Stimulated activated CD8-positive, alpha-beta memory T cell treated with anti-CD3 and anti-CD28 coated beads, Interleukin-7, amount 100 ng/mL, for 1 hour (primary cell): ENCODE results near the gene CALHM6.

ENCODE experiments used
- DNase-seq, 2 donors: peaks; one replicate each; pipeline ENCODE4 v3.0.0-alpha.2; 2020; ENCODE audit warnings: low read depth in 2 of 2

The CALHM6 gene

DNA sequence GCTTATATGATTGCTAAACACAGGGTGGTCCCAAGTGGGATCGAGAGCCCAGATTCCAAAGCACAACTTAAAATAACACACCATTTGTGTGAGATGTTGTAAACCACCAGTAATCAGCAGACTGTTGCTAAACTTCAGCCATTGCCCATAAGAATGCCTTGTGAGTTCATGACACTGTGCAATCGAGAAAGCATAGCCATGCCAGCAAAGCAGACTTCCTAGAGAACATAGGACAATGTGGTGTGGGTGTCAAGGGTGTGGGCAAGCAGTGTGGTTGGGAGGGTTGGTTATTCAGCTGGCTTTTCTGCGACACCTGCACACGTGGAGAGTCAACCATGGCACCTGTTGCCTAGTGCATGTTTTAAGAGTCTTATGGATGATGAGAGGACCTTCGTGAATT, 16.1 kb upstream of the CALHM6 start:
- no peak for DNase-seq

DNA sequence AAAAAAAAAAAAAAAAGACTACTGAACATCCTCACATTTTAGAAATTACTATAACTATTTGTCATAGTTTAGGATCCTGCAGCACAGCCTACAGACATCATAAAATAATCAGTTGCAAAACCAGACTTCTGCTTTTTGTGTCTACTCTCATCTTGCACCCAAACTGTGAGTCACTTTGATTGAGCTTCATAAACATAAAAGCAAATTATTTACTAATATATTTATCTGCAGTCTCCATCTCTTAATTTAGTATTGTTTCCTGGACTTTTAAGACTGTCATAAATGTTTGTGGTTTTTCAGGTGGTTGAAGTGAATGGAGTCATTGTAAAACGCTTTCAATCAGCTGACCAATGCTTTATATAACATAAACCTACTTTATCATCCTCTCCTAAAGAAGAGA, 14.8 kb upstream of the CALHM6 start:
- DNase-seq: no peak

DNA sequence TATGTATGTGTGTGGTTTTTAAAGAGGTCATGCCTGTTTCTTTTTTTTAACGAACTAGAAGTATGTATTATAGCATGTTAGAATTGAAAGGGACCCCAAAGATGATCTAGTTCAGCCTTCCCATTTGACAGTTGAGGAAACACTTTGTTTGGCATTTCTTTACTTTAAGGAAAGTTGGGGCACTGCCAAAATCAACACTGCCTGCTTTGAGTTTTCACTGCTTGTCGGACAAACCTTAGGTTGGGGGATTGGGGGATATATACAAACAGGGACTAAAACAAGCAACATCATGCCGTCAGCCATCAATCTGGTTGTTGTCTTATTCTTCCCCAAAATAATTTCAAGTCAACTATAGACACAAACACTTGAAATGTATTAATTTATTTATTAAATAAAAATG, 14.1 kb upstream of the CALHM6 start:
- no peak for DNase-seq

DNA sequence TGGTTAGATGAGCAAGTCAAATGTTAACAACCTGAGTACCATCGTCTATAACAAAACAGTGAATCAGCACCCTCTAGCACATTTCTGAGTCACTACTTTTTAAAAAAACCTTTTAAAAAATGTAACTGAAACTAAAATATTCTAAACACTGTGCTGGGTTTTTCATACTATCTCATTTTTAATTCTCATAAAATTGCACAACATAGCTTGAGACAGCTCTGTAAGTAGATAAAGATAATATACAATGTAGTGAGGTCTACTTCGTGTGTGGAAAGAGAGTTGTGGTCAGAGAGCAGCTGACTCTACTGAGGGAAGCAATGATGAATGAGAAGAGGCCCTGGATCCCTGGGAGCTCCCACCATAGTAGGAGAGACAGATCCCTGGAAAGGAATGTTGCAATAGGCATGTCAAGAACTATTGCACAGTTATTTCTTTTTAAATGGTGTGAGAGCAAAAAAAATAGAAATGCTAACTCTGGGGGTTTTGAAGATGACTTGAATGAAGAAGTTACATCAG, 13.6 kb upstream of the CALHM6 start:
- no peak for DNase-seq

DNA sequence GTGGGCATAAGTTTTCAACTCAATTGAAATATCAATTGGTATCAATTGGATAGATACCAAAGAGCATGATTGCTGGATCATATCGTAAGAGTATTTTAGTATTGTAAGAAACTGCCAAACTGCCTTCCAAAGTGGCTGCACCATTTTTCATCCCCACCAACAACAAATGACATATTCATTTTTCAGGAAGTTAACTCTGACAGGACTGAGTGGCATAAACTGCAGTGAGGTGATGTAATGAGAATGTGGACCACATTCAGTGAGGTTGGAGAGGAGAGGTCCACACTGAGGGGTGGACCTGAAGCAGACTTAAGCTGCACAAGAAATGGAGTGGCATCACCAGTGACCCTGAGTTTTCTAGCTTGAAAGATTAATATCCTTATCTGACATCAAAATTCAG, 11.6 kb upstream of the CALHM6 start:
- DNase-seq: no peak

DNA sequence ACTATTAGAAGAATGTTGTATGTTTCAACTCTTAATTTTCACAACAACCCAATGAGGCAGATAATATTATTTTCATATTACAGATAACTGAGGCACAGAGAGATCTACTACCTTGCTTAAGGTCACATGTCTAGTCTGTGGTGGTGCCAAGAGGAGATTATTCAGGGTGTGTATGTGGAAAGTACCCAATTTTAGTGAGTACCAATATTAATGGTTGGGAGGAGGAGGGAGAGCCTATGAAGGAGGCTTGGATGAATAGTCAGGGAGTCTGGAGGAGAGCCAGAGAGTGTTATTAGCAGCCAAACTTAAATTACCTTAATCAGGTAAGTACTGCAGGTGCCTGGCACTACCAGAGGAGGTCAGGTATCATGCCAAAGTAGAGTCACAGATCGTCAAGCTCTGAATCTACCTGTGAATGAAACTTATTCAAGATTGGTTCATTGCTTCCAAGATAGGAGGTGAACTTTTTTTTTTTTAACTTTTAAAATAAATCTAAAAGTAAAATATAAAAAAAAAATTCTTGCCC, 10.9 kb upstream of the CALHM6 start:
- DNase-seq: no peak

DNA sequence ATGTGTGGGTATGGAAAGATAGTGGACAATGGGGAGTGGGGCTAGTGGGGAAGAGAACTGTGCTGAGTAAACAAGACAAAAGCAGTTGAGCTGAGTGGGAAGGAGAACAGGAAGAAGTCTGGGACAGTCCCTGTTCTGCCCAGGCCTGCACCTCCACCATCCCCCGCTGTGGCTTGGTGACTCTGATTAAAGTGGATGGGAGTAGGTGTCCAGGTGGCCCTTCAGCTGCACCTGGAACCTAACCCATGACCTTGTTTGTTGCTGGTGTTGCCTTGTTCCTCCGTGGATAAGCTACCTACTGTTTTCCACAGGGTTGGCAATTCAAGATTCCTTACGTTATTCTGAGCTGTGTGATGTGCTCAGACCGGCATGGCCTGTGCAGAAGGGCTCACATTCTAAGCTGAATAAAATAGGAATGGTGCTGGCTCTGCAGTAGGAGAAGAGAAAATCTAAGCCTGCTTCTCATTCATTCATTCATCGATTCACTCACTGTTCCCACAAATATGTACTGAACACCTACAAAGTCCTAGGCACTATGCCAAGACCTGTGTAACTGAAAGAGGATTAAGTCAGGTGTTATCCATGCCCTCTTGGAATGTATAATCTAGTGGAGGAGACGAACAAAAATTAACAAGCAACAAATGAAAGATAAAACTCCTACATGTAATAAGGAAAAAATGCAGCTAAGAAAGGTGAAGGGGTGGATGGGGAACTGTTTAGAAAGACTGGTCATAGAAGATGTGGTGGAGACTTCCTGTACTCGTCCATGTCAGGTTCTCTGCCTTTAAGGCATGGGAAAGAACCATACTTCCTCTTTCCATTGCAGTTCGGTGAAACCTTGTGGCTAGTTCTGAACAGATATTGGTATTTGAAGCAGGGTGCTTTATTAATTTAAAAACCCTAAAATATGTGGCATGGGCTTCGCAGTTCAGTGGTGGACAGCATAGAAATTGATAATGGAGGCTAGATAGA, 10.1 kb upstream of the CALHM6 start:
- DNase-seq: no peak

DNA sequence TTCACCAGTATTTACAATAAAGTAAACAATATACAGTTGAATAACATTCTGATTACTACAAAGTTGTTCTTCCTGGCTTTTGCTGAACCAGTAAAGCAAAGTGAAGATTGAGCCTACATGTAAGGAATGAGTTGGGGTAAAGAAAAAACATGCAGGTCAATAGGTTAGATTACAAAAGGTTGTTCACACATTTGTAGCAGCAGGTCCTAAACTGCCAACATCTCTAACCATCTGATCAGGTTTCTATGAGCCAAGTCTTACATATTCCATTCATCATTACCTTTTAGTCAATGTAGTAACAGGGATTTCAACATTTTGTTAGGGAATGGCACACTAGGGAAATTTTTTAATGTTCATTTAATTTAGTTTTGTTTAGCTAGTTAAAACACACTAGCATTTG, 9.3 kb upstream of the CALHM6 start:
- DNase-seq: no peak

DNA sequence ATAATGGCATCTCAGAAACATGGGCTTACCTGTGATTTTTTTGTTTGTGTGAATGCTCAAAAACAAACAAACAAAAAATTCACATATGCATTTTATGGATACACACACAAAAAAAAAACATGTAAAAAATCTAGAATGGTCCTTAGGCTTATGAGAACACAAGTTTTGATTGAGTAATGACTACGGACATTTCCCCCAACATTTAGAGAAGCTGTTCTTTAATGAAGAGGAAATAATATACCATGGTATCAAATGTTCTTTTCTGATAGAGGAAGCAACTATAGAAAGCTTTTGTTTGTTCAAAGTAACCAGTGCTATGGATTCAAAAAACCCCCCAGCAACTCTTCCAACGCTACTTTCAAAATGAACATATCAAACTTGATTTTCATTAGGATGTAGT, 8.6 kb upstream of the CALHM6 start:
- DNase-seq: no peak

DNA sequence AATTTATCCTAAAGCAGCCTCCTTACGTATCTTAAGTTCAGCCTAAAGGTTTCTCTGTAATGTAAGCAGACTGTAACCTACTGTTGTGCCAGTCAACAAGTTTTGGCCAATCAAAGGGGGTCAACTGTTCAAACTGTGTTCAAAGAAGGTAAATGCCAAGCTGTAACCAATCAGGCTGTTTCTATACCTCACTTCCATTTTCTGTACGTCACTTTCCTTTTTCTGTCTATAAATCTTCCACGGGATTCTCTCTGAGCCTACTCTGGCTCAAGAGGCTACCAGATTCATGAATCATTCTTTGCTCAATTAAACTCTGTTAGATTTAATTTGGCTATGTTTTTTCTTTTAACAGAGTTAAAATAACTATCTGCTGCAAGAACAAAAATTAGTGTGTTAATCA, 5.1 kb upstream of the CALHM6 start:
- no peak for DNase-seq

DNA sequence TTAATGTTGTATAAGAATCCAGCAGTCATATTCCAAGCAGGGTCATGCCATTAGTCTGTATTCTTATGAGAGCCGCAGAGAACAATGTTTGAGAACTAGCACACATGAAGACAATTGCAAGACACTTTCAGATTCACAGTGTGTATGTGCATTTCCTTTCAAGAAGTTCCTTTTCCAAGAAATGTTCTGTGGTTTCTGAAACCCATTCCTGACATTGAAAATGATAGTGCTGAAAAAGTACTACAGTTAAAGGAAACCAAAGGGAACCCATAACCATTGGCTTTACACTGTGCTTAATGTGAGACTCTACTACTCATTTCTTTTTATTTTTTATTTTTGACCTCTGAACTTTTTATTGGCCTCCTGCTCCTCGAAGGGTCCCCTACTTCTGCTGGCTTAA, 4.2 kb upstream of the CALHM6 start:
- DNase-seq: no peak

DNA sequence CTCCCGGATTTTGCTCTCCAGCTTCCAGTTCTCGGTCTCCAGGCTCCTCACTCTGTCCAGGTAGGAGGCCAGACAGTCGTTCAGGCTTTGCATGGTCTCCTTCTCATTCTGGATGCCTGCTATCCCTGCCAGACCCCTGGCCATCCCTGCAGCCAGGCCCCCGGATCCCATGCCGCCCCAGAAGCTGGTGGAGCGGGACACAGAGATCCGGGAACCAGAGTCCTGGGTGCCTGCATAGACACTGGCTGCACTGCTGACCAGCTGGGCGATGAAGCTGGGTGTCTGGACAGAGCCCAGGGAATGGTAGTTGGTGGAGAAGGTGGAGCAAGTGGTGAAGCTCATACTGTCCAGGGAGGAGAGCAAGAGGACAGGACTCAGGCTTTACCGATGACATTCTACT, 2.9 kb upstream of the CALHM6 start:
- no peak for DNase-seq

DNA sequence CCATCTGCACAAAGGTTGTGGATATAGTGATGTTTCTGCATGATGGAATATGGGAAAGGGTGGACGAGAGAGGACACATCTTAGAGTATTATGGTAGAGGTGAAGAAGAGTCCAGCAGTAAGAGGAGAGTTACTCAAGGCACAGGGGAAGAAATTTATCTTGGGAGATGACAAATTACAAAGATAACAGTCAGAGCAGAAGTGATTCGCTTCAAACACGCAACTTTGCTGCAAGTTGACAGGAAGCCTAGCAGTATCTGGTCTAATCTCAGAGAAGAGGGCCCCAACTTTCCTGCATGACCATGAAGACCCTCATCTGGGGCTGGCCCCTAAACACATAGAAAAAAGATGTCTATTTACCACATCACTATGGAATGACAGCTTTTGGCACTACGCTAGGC, 1.2 kb upstream of the CALHM6 start:
- no peak for DNase-seq

DNA sequence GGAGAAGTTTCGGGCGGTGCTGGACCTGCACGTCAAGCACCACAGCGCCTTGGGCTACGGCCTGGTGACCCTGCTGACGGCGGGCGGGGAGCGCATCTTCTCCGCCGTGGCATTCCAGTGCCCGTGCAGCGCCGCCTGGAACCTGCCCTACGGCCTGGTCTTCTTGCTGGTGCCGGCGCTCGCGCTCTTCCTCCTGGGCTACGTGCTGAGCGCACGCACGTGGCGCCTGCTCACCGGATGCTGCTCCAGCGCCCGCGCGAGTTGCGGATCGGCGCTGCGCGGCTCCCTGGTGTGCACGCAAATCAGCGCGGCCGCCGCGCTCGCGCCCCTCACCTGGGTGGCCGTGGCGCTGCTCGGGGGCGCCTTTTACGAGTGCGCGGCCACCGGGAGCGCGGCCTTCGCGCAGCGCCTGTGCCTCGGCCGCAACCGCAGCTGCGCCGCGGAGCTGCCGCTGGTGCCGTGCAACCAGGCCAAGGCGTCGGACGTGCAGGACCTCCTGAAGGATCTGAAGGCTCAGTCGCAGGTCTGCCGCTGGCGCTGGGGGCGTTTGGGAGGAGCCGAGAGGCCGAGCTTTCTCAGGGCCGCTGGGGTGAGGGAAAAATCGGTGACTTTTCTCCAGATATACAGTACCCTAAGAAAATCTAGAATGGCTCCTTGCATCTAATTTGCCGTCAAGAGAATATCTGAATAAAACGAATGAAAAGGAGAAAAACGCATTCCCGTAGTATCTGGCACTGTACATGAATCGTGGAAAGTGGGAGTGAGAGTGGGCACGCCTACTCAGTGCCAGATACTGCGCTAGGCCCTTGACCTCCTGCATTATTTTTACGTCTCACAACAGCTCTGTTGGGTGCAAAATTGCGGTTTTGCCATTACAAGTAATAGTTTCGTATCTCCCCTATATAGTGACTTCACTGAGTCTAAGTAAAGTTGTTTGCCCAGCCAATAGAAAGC, 1.0 kb downstream of the CALHM6 start:
- DNase-seq: peak in 1 of 2 donors; percentile 14

DNA sequence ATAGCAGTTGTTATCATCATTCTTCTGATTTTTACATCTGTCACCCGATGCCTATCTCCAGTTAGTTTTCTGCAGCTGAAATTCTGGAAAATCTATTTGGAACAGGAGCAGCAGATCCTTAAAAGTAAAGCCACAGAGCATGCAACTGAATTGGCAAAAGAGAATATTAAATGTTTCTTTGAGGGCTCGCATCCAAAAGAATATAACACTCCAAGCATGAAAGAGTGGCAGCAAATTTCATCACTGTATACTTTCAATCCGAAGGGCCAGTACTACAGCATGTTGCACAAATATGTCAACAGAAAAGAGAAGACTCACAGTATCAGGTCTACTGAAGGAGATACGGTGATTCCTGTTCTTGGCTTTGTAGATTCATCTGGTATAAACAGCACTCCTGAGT, 2.1 kb downstream of the CALHM6 start:
- DNase-seq: no peak

DNA sequence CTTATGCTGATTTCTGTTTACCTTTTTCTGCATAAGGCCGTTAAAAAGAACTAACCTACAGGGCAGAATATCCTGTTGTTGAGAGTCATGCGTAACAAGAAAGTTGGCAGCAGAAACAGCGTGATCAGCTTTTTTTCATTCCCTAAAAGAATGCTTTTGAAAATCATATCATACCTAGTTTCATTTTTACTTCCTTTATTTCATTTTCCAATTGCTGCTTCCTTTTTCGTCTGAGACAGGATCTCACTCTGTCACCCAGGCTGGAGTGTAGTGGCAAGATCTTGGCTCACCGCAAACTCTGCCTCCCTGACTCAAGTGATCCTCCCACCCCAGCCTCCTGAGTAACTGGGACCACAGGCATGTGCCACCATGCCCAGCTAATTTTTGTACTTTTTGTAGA, 4.1 kb downstream of the CALHM6 start:
- DNase-seq: no peak

DNA sequence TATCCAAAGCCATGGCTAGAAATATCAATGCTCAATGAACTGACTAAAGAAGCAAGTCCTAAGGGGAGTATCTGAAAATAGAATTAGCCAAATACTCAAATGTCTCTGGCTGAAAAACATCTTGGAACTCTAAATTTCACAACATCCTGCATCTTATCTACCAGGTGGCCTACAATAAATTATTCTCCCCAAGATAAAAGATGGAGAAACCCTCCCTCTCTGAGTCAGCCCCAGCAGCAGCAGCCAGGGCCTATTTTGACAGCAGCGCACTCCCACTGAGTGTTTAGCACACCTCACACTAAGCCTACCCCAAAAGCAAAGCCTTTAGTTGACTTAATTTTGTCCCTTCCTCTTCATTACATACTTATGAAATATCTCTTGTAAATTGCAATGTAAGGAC, 5.9 kb downstream of the CALHM6 start:
- no peak for DNase-seq

DNA sequence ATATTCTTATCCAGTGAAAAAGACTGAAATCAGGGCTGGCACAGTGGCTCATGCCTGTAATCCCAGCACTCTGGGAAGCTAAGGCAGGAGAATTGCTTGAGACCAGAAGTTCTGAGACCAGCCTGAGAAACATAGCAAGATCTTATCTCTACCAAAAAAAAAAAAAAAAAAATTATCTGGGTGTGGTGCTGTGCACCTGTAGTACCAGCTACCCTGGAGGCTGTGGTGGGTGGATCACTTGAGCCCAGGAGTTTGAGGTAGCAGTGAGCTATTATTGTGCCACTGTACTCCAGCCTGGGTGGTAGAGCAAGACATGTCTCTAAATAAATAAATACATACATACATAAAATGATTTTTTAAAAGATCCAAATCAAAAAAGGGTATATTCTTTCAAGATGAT, 6.3 kb downstream of the CALHM6 start:
- DNase-seq: no peak

DNA sequence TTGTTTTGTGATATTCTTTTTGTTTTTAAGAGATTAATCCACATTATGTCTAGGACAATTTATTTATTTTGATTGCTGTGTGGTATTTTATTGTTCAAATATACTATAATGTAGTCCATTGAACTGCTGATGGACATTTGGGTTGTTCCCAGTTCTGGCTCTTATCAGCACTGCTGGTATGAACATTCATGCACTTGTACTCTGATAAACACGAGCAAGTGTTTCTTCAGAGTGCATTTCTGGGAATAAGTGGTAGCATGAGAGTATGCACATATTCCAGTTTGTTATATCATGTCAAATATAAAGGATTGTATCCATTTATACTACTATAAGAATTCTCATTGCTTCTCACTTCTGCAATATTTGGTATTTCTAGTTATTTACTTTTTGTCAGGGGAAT, 7.1 kb downstream of the CALHM6 start:
- DNase-seq: no peak

DNA sequence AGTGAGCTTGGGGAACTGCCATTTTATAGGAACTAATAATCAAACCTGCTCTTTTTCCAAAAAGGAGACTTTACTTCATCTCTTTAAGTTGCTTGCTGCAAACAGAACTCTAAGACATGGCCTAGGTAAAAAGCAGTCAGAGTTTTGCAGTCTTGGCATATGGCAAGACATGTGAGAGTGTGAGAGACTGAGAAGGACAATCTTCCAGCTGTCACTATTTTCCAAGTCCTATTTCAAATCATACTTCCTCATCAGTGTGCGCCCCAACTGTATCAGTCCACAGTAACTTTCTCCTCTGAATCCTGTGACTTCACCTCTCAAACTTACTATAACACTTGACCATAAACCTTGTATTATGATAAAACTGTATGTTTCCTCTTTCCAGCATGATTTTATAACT, 10.4 kb downstream of the CALHM6 start:
- no peak for DNase-seq

DNA sequence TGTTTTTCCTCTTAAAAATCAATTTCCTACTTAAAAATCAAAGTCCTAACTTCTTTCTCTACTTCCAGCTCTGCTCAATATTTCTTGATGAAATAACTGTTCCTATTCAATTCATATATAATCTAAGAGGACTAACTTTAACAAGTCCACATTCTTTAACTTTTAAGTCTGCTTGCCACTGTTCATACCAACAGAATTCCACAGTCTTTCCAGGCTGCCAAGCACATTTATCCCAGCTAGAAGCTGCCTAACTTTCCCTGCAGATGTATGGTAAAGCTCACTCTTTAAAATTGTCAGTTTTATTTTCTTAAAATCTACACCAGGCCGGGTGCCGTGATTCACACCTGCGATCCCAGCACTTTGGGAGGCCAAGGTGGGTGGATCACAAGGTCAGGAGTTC, 11.5 kb downstream of the CALHM6 start:
- DNase-seq: no peak

DNA sequence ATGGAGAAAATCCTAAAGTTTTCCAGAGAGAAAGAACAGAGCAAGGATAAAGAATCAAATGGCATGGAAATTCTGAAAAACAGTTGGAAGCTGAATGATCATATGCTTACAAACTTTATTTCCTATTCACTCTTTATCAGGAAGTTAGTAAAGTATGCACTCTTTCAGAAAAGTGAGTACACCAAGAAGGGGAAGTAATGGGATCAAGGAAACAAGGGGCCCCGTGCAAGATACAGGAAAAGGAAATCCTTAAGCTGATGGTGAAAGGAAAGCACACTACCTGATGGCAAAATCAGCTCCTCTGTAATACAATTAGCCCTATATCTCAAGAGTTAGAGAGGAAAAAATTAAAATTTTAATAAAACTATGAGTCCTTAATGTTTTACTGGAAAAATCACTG, 14.0 kb downstream of the CALHM6 start:
- DNase-seq: no peak
